CD4-positive, alpha-beta T cell (primary cell): ENCODE data around the gene CDC45. TPM values are rescaled to one million over a fixed set of nuclear protein-coding genes. Genes with fewer than 3 reads are reported as not detected.
"Not testable (repeated sequence)": the region's sequence is repeated elsewhere in the genome, so short reads cannot be mapped to it uniquely, and the experiment has no call there.

ENCODE experiments used
- ATAC-seq: fragments of 200-7000 bp; cut with Tn5 transposase; one replicate; pipeline ENCODE4 v1.10.0; 2022; ENCODE audit warnings: mild to moderate bottlenecking; ENCODE audit not compliant: poor library complexity
- CTCF ChIA-PET: fragments of 350-600 bp; sonication (Branson Sonifier 250); formaldehyde crosslinking; loops from one replicate; lab custom pipeline; 2021; ENCODE audit warnings: antibody characterized with exemption, inconsistent platforms; lab: Charles Lee
- POLR2A ChIA-PET: fragments of 350-600 bp; sonication (Branson Sonifier 250); formaldehyde crosslinking; loops from one replicate; lab custom pipeline; 2021; ENCODE audit warnings: antibody characterized with exemption, inconsistent platforms; lab: Charles Lee
- DNase-seq, 14 experiments: peaks; one replicate each; pipeline ENCODE4 v3.0.0-alpha.2; 2013 to 2020; ENCODE audit warnings: mixed read lengths in 2 of 14
- H3K27ac ChIP-seq, 2 donors: one replicate each; pipeline versions ENCODE4 v1.5.1 to v1.7.0; 2013; ENCODE audit warnings: low read length in 2 of 2, low read depth in 1 of 2, mild to moderate bottlenecking in 1 of 2
- H3K27me3 ChIP-seq, 2 experiments: 1 replicate in 1 of 2; 2 replicates in 1 of 2; pipeline versions ENCODE4 v1.6.1 to v1.7.0; 2013; ENCODE audit warnings: low read length in 2 of 2, control low read depth in 1 of 2, mild to moderate bottlenecking in 1 of 2, moderate library complexity in 1 of 2; ENCODE audit not compliant: insufficient read depth in 2 of 2, control insufficient read depth in 1 of 2
- H3K36me3 ChIP-seq: one replicate; pipeline ENCODE4 v1.6.1; 2013; ENCODE audit warnings: low read length, control low read depth; ENCODE audit not compliant: insufficient read depth
- H3K4me1 ChIP-seq: one replicate; pipeline ENCODE4 v1.6.1; 2013; ENCODE audit warnings: low read length, control low read depth; ENCODE audit not compliant: insufficient read depth
- H3K4me3 ChIP-seq: one replicate; pipeline ENCODE4 v1.5.1; 2013; ENCODE audit warnings: mild to moderate bottlenecking, low read length, moderate library complexity
- H3K9me3 ChIP-seq, 2 experiments: 1 replicate in 1 of 2; 2 replicates in 1 of 2; pipeline versions ENCODE4 v1.6.1 to v1.7.0; 2013; ENCODE audit warnings: low read length in 2 of 2, mild to moderate bottlenecking in 2 of 2, control low read depth in 1 of 2, moderate library complexity in 1 of 2; ENCODE audit not compliant: control insufficient read depth in 1 of 2, insufficient read depth in 1 of 2
- H3K27ac Mint-ChIP-seq: one replicate; pipeline ENCODE4 v1.8.0; 2020; ENCODE audit warnings: mixed read lengths
- H3K27me3 Mint-ChIP-seq: one replicate; pipeline ENCODE4 v1.8.0; 2021; ENCODE audit warnings: mixed read lengths
- H3K36me3 Mint-ChIP-seq: one replicate; pipeline ENCODE4 v1.8.0; 2021; ENCODE audit warnings: low read depth, mixed read lengths
- H3K4me1 Mint-ChIP-seq: one replicate; pipeline ENCODE4 v1.8.0; 2021; ENCODE audit warnings: low read depth, mixed read lengths
- H3K4me3 Mint-ChIP-seq: one replicate; pipeline ENCODE4 v1.8.0; 2020; ENCODE audit warnings: mild to moderate bottlenecking, mixed read lengths
- H3K9me3 Mint-ChIP-seq: one replicate; pipeline ENCODE4 v1.8.0; 2020; ENCODE audit warnings: mixed read lengths
- intact Hi-C, 2 experiments: fragments of 100-400 bp; cut with DNase I in 1 of 2; cut with micrococcal nuclease in 1 of 2; formaldehyde crosslinking; loops; one replicate each; pipeline versions ENCODE4 v1.15.1 to v1.9.0; 2023 to 2025; cut with DNase I, micrococcal nuclease
- total RNA-seq, 174 experiments: library from RNA in 2 of 174; stranded (reverse) in 2 of 174; gene quantifications; one replicate each; pipeline ENCODE4 v1.2.3 and lab custom pipeline; 2021 to 2026
- TF ChIP-seq, protein P1 (sequence below): fragments of 200-600 bp; IDR thresholded peaks from one replicate; pipeline ENCODE4 v1.8.0; 2022; ENCODE audit warnings: antibody characterized with exemption, mild to moderate bottlenecking

The CDC45 gene
- total RNA-seq, 2 experiments from 2014 or later, result 0.75 to 0.82 TPM

DNA sequence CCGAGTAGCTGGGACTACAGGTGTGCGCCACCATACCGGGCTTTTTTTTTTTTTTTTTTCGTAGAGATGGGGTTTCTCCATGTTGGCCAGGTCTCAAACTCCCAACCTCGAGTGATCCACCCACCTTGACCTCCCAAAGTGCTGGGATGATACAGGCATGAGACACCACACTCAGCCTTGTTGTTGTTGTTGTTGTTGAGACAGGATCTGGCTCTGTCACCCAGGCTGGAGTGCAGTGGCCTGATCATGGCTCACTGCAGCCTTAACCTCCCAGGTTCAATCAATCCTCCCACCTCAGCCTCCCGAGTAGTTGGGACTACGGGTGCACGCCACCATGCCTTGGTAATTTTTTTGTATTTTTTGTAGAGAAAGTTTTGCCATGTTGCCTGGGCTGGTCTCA lies 67.9 kb downstream of the CDC45 start:
- TF ChIP-seq, protein P1, sequence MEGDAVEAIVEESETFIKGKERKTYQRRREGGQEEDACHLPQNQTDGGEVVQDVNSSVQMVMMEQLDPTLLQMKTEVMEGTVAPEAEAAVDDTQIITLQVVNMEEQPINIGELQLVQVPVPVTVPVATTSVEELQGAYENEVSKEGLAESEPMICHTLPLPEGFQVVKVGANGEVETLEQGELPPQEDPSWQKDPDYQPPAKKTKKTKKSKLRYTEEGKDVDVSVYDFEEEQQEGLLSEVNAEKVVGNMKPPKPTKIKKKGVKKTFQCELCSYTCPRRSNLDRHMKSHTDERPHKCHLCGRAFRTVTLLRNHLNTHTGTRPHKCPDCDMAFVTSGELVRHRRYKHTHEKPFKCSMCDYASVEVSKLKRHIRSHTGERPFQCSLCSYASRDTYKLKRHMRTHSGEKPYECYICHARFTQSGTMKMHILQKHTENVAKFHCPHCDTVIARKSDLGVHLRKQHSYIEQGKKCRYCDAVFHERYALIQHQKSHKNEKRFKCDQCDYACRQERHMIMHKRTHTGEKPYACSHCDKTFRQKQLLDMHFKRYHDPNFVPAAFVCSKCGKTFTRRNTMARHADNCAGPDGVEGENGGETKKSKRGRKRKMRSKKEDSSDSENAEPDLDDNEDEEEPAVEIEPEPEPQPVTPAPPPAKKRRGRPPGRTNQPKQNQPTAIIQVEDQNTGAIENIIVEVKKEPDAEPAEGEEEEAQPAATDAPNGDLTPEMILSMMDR, result no peak
- Mint-ChIP-seq H3K27ac (no peak overlapping the region), H3K36me3 (no peaks in the 10 kb centered on the region), H3K9me3 (no peaks in the 10 kb centered on the region), H3K4me3 (no peak overlapping the region), H3K27me3 (no peaks in the 10 kb centered on the region), H3K4me1 (no peaks in the 10 kb centered on the region)
- Histone ChIP-seq H3K27me3 (peaks cover 0 to 2% of the 10 kb centered on the region in 2 experiments), H3K36me3 (no peaks in the 10 kb centered on the region), H3K4me1 (no peaks in the 10 kb centered on the region), H3K4me3 (no peak overlapping the region), H3K9me3 (no peaks in the 10 kb centered on the region), H3K27ac (no peak overlapping the region)
- DNase-seq (no peak), ATAC-seq (no peak)
- ChIA-PET CTCF (no interaction called here), POLR2A (no interaction called here)
- intact Hi-C loops, result no loop called here

DNA sequence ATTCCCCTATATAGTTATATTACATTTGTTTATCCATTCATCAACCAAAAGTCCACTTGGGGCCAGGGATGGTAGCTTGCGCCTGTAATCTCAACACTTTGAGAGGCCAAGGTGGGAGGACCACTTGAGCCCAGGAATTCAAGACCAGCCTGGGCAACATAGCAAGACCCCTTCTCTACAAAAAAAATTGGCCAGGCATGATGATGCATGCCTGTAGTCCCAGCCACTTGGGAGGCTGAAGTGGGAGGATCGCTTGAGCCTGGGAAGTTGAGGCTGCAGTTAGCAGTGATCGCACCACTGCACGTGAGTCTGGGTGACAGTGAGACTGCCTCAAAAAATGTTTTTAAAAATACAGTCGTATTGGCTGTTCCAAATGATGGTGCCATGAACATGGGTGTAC lies 68.7 kb downstream of the CDC45 start:
- H3K9me3 ChIP-seq, DNase-seq, H3K36me3 Mint-ChIP-seq, H3K4me1 ChIP-seq, H3K27me3 ChIP-seq, ATAC-seq, H3K9me3 Mint-ChIP-seq, H3K36me3 ChIP-seq, CTCF ChIA-PET, H3K4me3 ChIP-seq, POLR2A ChIA-PET, intact Hi-C loops, H3K27ac ChIP-seq, H3K4me1 Mint-ChIP-seq, H3K27ac Mint-ChIP-seq, H3K4me3 Mint-ChIP-seq, H3K27me3 Mint-ChIP-seq: not testable (repeated sequence)

DNA sequence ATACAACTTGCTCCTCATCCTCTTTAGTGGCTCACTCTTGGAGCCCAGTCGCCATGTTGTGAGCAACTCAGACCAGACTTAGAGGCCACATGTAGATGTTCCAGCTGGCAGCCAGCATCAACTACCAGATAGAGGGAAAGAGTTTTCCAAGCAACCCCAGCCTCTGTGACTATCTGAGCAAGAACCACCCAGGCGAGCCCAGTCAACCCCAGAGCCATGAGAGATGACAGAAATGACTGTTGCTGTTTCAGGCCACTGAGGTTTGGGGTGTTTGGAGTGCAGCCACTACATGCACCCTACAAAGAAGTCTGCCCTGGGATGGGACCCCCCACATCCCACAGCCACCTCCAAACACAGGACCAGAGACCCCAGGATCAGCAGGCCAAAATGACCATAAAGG lies 69.2 kb downstream of the CDC45 start:
- H3K36me3 Mint-ChIP-seq, result no peaks in the 10 kb centered on the region
- H3K27ac ChIP-seq, result no peak overlapping the region
- TF ChIP-seq, protein P1, result no peak
- H3K4me1 Mint-ChIP-seq, result no peaks in the 10 kb centered on the region
- no peaks in the 10 kb centered on the region for H3K27me3 Mint-ChIP-seq
- CTCF ChIA-PET, result no interaction called here
- DNase-seq, result no peak
- no peaks in the 10 kb centered on the region for H3K36me3 ChIP-seq
- intact Hi-C loops, result no loop called here
- H3K4me3 Mint-ChIP-seq, result no peak overlapping the region
- POLR2A ChIA-PET, result no interaction called here
- H3K4me1 ChIP-seq, result no peaks in the 10 kb centered on the region
- H3K4me3 ChIP-seq, result no peak overlapping the region
- H3K27ac Mint-ChIP-seq, result no peak overlapping the region
- no peaks in the 10 kb centered on the region for H3K9me3 Mint-ChIP-seq
- peaks cover 0 to 4% of the 10 kb centered on the region in 2 experiments for H3K9me3 ChIP-seq
- peaks cover 0 to 2% of the 10 kb centered on the region in 2 experiments for H3K27me3 ChIP-seq
- ATAC-seq, result no peak

DNA sequence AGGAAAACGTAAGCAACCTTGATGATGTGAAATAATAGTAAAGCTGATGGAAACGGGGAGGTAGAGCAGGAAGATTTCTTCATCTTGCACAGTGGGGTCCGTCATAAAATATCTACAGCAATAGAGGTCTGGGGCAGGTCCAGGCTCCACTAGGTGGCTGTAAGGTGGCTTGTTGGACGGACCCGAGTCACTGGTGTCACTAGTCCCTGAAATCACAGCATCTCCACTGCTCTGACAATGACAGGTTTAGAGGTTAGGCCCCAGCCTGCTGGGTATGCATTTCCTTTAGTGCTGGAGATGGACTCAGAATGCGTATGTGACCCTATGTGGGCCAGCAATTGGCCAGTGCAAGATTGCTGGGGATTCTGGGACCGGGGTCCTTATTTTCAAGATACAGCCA lies 69.7 kb downstream of the CDC45 start:
- CTCF ChIA-PET, result no interaction called here

More for the DNA sequence above, 69.7 kb downstream of the CDC45 start:
- Histone ChIP-seq H3K4me1 (no peaks in the 10 kb centered on the region), H3K9me3 (peaks cover 0 to 5% of the 10 kb centered on the region in 2 experiments), H3K27me3 (peaks cover 0 to 1% of the 10 kb centered on the region in 2 experiments), H3K27ac (no peak overlapping the region), H3K36me3 (no peaks in the 10 kb centered on the region), H3K4me3 (no peak overlapping the region)
- Mint-ChIP-seq H3K27ac (no peak overlapping the region), H3K27me3 (no peaks in the 10 kb centered on the region), H3K4me1 (no peaks in the 10 kb centered on the region), H3K4me3 (no peak overlapping the region), H3K36me3 (no peaks in the 10 kb centered on the region), H3K9me3 (no peaks in the 10 kb centered on the region)
- TF ChIP-seq, protein P1, result no peak
- no peak for ATAC-seq
- intact Hi-C loops, result no loop called here
- POLR2A ChIA-PET, result no interaction called here
- no peak for DNase-seq
